Panc1 (cell line): Measurements from ENCODE around the gene UQCR11. TPM values are rescaled to one million over a fixed set of nuclear protein-coding genes. Genes with fewer than 3 reads are reported as not detected.

Experiments
- ATAC-seq: fragments of 200-7000 bp; cut with Tn5 transposase; 2 replicates; pipeline ENCODE4 v1.9.1; 2020; ENCODE audit warnings: mild to moderate bottlenecking, moderate library complexity
- BruUV-seq: library from RNA; stranded (reverse); fragments of 400-500 nt; replicated peaks from 2 replicates; lab custom pipeline; 2021; lab: Mats Ljungman, UMichigan
- CTCF ChIA-PET: fragments of 300-600 bp; sonication (Branson Sonifier 250); formaldehyde crosslinking; loops from one replicate; lab custom pipeline; 2022; ENCODE audit warnings: antibody characterized with exemption; lab: Charles Lee
- POLR2A ChIA-PET: fragments of 300-600 bp; sonication (Branson Sonifier 250); formaldehyde crosslinking; loops from one replicate; lab custom pipeline; 2022; ENCODE audit warnings: antibody characterized with exemption; lab: Charles Lee
- DNase-seq: peaks from one replicate; pipeline ENCODE4 v3.0.0-alpha.2; 2010; ENCODE audit warnings: low read depth, low spot score
- H3K27ac ChIP-seq: 2 replicates; pipeline ENCODE4 v1.5.1; 2011; ENCODE audit warnings: mild to moderate bottlenecking, low read length, inconsistent platforms
- H3K27me3 ChIP-seq: fragments of 200-500 bp; sonication (Bioruptor generic); 2 replicates; pipeline ENCODE4 v1.6.0; 2014; ENCODE audit warnings: low read length, inconsistent platforms; ENCODE audit not compliant: control insufficient read depth, insufficient read depth
- H3K36me3 ChIP-seq: fragments of 200-500 bp; sonication (Bioruptor generic); 2 replicates; pipeline ENCODE4 v1.5.1; 2014; ENCODE audit warnings: inconsistent platforms, mild to moderate bottlenecking, low read length, moderate library complexity; ENCODE audit not compliant: control insufficient read depth, insufficient read depth
- H3K4me1 ChIP-seq: 2 replicates; pipeline ENCODE4 v1.5.1; 2011; ENCODE audit warnings: inconsistent platforms, mild to moderate bottlenecking, low read length, moderate library complexity; ENCODE audit not compliant: control insufficient read depth, insufficient read depth
- H3K4me3 ChIP-seq, 2 experiments: 2 replicates each; pipeline ENCODE4 v1.5.1; 2011 to 2012; ENCODE audit warnings: low read depth in 2 of 2, low read length in 2 of 2, mild to moderate bottlenecking in 2 of 2, inconsistent platforms in 1 of 2, moderate library complexity in 1 of 2
- H3K9me3 ChIP-seq: fragments of 200-500 bp; sonication (Bioruptor generic); 2 replicates; pipeline ENCODE4 v1.5.1; 2014; ENCODE audit warnings: low read depth, mild to moderate bottlenecking, inconsistent platforms, low read length, moderate library complexity; ENCODE audit not compliant: control insufficient read depth, insufficient read depth
- CTCF ChIP-seq: fragments of 450-650 bp; IDR thresholded peaks from 2 replicates; pipeline ENCODE4 v1.5.1; 2017; ENCODE audit warnings: mild to moderate bottlenecking
- POLR2AphosphoS5 ChIP-seq: IDR thresholded peaks from 2 replicates; pipeline ENCODE4 v1.6.1; 2012; ENCODE audit warnings: mild to moderate bottlenecking, low read depth, low read length, moderate library complexity
- SIN3A ChIP-seq: IDR thresholded peaks from 2 replicates; pipeline ENCODE4 v1.6.1; 2012; ENCODE audit warnings: low read depth, mild to moderate bottlenecking, low read length, moderate library complexity, borderline replicate concordance; ENCODE audit not compliant: insufficient read depth
- TCF7L2 ChIP-seq: IDR thresholded peaks from 2 replicates; pipeline ENCODE4 v1.6.1; 2011; ENCODE audit warnings: mild to moderate bottlenecking, low read depth, low read length, inconsistent platforms
- in situ Hi-C: cut with HindIII; loops from 2 replicates; pipeline ENCODE4 v1.10.0; 2016; ENCODE audit warnings: low sequenced_read_pairs, low pct_unique_long_range_greater_than_20kb
- intact Hi-C: fragments of 100-400 bp; cut with micrococcal nuclease; formaldehyde crosslinking; loops from one replicate; pipeline ENCODE4 v1.10.0; 2022; ENCODE audit not compliant: unreplicated experiment
- total RNA-seq: library from RNA; stranded (reverse); gene quantifications from one replicate; pipeline ENCODE4 v1.2.1, GENCODE V29; 2021; ENCODE audit not compliant: unreplicated experiment
- TF ChIP-seq, protein P1 (sequence below), 2 experiments: IDR thresholded peaks; 2 replicates each; pipeline ENCODE4 v1.6.1; 2011 to 2012; ENCODE audit warnings: low read depth in 2 of 2, control low read depth in 1 of 2, low read length in 1 of 2, mild to moderate bottlenecking in 1 of 2, moderate library complexity in 1 of 2; ENCODE audit not compliant: insufficient read depth in 1 of 2

The UQCR11 gene
- total RNA-seq, 1 experiment from 2014 or later: 300 TPM

DNA sequence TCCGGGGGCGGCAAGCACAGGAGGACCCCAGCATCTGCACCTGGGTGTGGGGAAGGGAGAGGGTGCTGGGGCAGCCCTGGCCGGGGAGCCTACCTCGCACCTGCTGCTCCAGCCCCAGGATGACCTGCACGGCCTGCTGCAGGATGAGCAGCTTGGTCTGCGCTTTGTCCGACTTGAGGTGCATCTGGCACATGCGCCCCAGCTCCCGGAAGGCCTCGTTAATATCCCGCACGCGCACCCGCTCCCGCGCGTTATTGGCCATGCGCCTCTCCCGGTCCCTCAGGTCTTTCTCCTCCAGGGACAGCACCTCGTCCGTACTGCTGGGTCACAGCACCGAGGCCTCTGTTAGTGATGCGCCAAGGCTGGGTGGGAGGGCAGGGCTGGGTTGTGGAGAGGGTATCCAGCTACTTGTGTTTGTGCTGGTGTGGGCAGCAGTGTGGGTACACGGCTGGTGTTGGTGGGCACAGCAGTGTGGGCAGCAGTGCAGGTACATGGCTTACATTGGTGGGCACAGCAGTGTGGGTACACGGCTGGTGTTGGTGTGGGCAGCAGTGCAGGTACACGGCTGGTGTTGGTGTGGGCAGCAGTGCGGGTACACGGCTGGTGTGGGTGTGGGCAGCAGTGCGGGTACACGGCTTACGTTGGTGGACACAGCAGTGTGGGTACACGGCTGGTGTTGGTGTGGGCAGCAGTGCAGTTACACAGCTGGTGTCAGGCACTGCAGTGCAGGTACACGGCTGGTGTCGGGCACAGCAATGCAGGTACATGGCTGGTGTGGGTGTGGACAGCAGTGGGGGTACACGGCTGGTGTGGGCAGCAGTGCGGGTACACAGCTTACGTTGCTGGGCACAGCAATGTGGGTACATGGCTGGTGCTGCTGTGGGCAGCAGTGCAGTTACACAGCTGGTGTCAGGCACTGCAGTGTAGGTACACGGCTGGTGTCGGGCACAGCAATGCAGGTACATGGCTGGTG, 7.1 kb upstream of the UQCR11 start:
- in situ Hi-C loops (no loop called here), intact Hi-C loops (no loop called here)
- Histone ChIP-seq H3K4me3 (no peak overlapping the region), H3K27me3 (no peaks in the 10 kb centered on the region), H3K9me3 (no peaks in the 10 kb centered on the region), H3K4me1 (peaks cover 17% of the 10 kb centered on the region), H3K27ac (no peak overlapping the region), H3K36me3 (no peaks in the 10 kb centered on the region)
- ChIA-PET CTCF (no interaction called here), POLR2A (no interaction called here)
- no TSS peak for BruUV-seq
- TF ChIP-seq CTCF (no peak), TCF7L2 (no peak), POLR2AphosphoS5 (no peak)
- no peak for DNase-seq
- no peak for ATAC-seq

DNA sequence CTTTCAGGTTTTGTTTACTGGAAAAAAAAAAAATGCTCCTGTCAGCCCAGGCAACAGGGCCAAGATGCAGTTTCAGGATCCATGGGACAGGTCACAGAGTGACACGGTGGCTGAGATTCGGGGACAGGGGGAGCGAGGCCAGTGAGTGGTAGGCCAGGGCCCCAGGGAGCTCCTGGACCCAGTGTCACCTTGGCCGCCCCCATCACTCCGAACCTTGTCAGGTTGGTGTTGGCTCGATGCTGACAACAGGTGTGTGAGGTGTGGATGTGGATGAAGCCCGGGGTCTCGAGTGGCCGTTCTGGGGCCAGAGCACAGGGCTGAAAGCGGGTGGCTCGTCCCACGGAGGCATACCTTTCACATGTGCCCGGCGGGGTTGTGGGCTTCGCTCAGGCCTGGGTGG, 6.1 kb upstream of the UQCR11 start:
- Histone ChIP-seq H3K27me3 (no peaks in the 10 kb centered on the region), H3K36me3 (no peaks in the 10 kb centered on the region), H3K4me3 (no peak overlapping the region), H3K9me3 (no peaks in the 10 kb centered on the region), H3K27ac (no peak overlapping the region), H3K4me1 (peaks cover 17% of the 10 kb centered on the region)
- DNase-seq (no peak), ATAC-seq (no peak)
- ChIA-PET CTCF (no interaction called here), POLR2A (no interaction called here)
- intact Hi-C loops: no loop called here
- TSS peak; percentile 77 for BruUV-seq
- TF ChIP-seq POLR2AphosphoS5 (no peak), CTCF (no peak), TCF7L2 (no peak), SIN3A (no peak)
- TF ChIP-seq, protein P1, sequence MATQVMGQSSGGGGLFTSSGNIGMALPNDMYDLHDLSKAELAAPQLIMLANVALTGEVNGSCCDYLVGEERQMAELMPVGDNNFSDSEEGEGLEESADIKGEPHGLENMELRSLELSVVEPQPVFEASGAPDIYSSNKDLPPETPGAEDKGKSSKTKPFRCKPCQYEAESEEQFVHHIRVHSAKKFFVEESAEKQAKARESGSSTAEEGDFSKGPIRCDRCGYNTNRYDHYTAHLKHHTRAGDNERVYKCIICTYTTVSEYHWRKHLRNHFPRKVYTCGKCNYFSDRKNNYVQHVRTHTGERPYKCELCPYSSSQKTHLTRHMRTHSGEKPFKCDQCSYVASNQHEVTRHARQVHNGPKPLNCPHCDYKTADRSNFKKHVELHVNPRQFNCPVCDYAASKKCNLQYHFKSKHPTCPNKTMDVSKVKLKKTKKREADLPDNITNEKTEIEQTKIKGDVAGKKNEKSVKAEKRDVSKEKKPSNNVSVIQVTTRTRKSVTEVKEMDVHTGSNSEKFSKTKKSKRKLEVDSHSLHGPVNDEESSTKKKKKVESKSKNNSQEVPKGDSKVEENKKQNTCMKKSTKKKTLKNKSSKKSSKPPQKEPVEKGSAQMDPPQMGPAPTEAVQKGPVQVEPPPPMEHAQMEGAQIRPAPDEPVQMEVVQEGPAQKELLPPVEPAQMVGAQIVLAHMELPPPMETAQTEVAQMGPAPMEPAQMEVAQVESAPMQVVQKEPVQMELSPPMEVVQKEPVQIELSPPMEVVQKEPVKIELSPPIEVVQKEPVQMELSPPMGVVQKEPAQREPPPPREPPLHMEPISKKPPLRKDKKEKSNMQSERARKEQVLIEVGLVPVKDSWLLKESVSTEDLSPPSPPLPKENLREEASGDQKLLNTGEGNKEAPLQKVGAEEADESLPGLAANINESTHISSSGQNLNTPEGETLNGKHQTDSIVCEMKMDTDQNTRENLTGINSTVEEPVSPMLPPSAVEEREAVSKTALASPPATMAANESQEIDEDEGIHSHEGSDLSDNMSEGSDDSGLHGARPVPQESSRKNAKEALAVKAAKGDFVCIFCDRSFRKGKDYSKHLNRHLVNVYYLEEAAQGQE (IDR thresholded peaks at IDR 0.05; ENCODE audit: insufficient read depth in 1 of 2, low read depth in 2 of 2, low read length in 1 of 2): no peak
- in situ Hi-C loops: no loop called here
